ENCODE measurements around the gene NAA25. TPM values are rescaled to one million over a fixed set of nuclear protein-coding genes. Genes with fewer than 3 reads are reported as not detected.

NAA25 gene
- total RNA-seq, 1 donor from 2014 or later = 14.1 TPM

DNA sequence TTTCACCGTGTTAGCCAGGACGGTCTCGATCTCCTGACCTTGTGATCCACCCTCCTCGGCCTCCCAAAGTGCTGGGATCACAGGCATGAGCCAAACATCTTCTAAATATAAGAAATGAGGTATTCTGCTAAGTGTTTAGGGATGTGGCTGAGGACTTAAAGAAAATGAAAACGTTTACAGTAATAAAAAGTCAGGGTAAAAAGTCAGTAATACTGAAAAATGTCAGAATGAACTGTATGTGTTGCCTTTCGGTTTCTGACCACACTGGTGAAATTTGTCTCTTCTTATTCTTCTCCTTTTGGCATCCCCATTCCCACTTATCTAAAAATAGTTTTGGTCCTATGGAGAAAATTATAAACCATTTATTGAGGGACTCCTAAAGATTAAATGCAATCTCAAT is 116.1 kb downstream of the NAA25 start:
- no peak for DNase-seq (ENCODE audit: low spot score)
- H3K4me1 Mint-ChIP-seq (ENCODE audit: low read depth) = no peaks in the 10 kb centered on the region
- H3K4me3 Mint-ChIP-seq (ENCODE audit: unreplicated experiment) = no peak overlapping the region
- no peaks in the 10 kb centered on the region for H3K27me3 Mint-ChIP-seq (ENCODE audit: low read depth)
- TF ChIP-seq, protein P1, sequence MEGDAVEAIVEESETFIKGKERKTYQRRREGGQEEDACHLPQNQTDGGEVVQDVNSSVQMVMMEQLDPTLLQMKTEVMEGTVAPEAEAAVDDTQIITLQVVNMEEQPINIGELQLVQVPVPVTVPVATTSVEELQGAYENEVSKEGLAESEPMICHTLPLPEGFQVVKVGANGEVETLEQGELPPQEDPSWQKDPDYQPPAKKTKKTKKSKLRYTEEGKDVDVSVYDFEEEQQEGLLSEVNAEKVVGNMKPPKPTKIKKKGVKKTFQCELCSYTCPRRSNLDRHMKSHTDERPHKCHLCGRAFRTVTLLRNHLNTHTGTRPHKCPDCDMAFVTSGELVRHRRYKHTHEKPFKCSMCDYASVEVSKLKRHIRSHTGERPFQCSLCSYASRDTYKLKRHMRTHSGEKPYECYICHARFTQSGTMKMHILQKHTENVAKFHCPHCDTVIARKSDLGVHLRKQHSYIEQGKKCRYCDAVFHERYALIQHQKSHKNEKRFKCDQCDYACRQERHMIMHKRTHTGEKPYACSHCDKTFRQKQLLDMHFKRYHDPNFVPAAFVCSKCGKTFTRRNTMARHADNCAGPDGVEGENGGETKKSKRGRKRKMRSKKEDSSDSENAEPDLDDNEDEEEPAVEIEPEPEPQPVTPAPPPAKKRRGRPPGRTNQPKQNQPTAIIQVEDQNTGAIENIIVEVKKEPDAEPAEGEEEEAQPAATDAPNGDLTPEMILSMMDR (IDR thresholded peaks at IDR 0.05) = no peak
- H3K27ac Mint-ChIP-seq (ENCODE audit: unreplicated experiment) = no peak overlapping the region
- peaks cover 8% of the 10 kb centered on the region for H3K36me3 Mint-ChIP-seq (ENCODE audit: low read depth)
- no peaks in the 10 kb centered on the region for H3K9me3 Mint-ChIP-seq (ENCODE audit: low read depth)

DNA sequence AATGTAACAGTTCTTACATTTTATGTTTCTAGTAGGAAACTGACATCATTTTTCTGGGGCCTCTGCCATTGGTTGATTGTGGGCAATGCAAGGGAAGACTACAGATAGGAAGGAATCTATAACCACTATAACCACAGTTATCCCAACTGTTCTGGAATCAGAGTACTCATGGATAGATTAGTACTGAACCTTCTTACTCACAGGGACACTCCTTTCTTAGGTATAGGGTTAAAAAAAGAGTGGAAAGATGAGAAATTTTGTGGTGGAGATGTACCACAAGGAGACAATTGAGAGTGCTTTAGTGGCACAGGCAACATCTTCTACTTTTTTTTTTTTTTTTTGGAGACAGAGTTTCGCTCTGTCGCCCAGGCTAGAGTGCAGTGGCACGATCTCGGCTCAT is 116.6 kb downstream of the NAA25 start:
- Mint-ChIP-seq H3K4me1 (ENCODE audit: low read depth) (no peaks in the 10 kb centered on the region), H3K4me3 (ENCODE audit: unreplicated experiment) (no peak overlapping the region), H3K27ac (ENCODE audit: unreplicated experiment) (no peak overlapping the region), H3K9me3 (ENCODE audit: low read depth) (no peaks in the 10 kb centered on the region), H3K27me3 (ENCODE audit: low read depth) (no peaks in the 10 kb centered on the region), H3K36me3 (ENCODE audit: low read depth) (peaks cover 8% of the 10 kb centered on the region)
- TF ChIP-seq, protein P1 (IDR thresholded peaks at IDR 0.05) = no peak
- DNase-seq (ENCODE audit: low spot score) = no peak

DNA sequence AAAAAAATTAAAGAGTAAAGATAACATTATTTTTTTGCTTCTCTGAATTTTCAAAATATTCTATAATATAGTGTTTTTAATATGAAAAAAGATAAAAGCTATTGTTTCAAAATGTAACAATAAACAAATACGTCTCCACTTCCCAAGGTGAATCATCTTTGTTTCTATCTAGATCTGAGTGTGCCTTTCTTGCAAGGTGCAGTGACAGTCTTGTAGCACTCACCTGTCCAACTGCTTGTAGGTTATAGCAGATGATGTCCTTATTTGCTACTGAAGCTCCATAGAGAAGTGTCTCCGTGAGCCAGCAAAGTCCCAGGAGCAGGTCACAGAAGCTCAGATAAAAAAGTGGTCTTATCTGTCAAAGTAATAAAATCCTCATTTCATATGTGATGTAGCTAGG is 117.0 kb downstream of the NAA25 start:
- H3K27ac Mint-ChIP-seq (ENCODE audit: unreplicated experiment) = no peak overlapping the region
- H3K4me3 Mint-ChIP-seq (ENCODE audit: unreplicated experiment) = no peak overlapping the region
- H3K27me3 Mint-ChIP-seq (ENCODE audit: low read depth) = no peaks in the 10 kb centered on the region
- peaks cover 8% of the 10 kb centered on the region for H3K36me3 Mint-ChIP-seq (ENCODE audit: low read depth)
- TF ChIP-seq, protein P1 (IDR thresholded peaks at IDR 0.05) = no peak
- H3K4me1 Mint-ChIP-seq (ENCODE audit: low read depth) = no peaks in the 10 kb centered on the region
- H3K9me3 Mint-ChIP-seq (ENCODE audit: low read depth) = no peaks in the 10 kb centered on the region
- DNase-seq (ENCODE audit: low spot score) = no peak

DNA sequence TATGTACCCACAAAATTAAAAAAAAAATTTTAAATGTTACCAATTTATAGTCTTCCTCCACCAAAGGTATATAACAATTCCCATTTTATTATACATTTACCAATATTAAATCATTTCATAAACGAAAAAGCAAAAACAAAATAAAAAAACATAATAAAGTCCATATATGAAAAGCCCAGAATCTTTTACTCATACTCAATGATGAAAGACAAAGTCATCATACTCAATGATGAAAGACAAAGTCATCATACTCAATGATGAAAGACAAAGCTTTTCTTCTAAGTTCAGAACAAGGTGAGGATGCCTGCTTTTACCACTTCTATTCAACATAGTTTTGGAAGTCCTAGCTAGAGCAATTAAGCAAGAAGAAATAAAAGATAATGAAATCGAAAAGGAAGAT is 123.8 kb downstream of the NAA25 start:
- no peak overlapping the region for H3K27ac Mint-ChIP-seq (ENCODE audit: unreplicated experiment)
- peaks cover 5% of the 10 kb centered on the region for H3K36me3 Mint-ChIP-seq (ENCODE audit: low read depth)
- H3K4me3 Mint-ChIP-seq (ENCODE audit: unreplicated experiment) = no peak overlapping the region

DNA sequence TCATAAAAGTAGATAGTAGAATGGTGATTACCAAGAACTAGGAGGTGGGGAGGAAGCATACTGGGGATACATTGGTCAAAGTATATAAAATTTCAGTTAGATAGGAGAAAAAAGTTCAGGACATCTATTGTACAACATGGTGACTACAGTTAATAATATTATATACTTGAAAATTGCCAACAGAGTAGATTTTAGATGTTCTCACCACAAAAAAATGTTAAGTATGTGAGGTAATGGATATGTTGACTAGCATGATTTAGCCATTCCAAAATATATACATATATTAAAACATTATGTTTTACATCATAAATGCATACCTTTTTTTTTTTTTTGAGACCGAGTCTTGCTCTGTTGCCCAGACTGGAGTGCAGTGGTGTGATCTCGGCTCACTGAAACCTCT is 126.6 kb downstream of the NAA25 start:
- peaks cover 5% of the 10 kb centered on the region for H3K9me3 Mint-ChIP-seq (ENCODE audit: low read depth)
- no peak for DNase-seq (ENCODE audit: low spot score)
- peaks cover 4% of the 10 kb centered on the region for H3K4me1 Mint-ChIP-seq (ENCODE audit: low read depth)
- peaks cover 2% of the 10 kb centered on the region for H3K36me3 Mint-ChIP-seq (ENCODE audit: low read depth)
- peak overlapping the region; percentile 36 for H3K27ac Mint-ChIP-seq (ENCODE audit: unreplicated experiment)
- TF ChIP-seq, protein P1 (IDR thresholded peaks at IDR 0.05) = no peak
- no peak overlapping the region for H3K4me3 Mint-ChIP-seq (ENCODE audit: unreplicated experiment)
- no peaks in the 10 kb centered on the region for H3K27me3 Mint-ChIP-seq (ENCODE audit: low read depth)

More for the DNA sequence above, 123.8 kb downstream of the NAA25 start:
- Mint-ChIP-seq H3K27me3 (ENCODE audit: low read depth) (no peaks in the 10 kb centered on the region), H3K9me3 (ENCODE audit: low read depth) (no peaks in the 10 kb centered on the region), H3K4me1 (ENCODE audit: low read depth) (peaks cover 3% of the 10 kb centered on the region)
- TF ChIP-seq, protein P1 (IDR thresholded peaks at IDR 0.05) = no peak
- DNase-seq (ENCODE audit: low spot score) = no peak

Measured in chondrocyte (in vitro differentiated cells).